ENCODE measurements around the gene MBD6.
"Not testable (repeated sequence)": the region's sequence is repeated elsewhere in the genome, so short reads cannot be mapped to it uniquely, and the experiment has no call there.

MBD6 gene

DNA sequence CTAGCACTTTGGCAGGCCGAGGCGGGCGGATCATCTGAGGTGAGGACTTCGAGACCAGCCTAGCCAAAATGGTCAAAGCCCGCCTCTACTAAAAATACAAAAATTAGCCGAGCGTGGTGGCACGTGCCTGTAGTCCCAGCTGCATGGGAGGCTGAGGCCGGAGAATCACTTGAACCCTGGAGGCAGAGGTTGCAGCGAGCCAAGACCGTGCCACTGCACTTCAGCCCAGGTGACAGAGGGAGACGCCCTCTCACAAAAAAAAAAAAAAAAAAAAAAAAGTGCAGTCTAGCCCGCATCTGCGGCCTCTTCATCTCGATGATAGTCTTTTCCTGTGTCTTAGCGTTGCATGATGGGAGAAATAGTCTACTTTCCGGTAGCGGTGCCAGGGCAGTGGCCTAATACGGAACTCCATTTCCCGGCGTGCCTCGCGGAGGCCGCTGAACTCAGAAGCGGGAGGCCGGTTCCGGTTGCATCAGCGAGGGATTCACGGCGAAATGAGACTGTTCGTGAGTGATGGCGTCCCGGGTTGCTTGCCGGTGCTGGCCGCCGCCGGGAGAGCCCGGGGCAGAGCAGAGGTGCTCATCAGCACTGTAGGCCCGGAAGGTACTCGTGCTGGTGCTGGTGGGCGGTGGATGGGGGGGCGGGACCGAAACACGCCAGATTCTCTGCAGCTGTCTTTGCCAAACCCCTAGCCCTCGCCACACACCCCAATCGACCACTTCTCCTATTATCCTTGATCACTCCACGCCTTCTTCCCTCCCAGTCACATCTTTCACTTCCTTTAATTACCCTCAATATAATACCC, 34.8 kb upstream of the MBD6 start, which contains the start of gene MARS1:
TSS of gene MARS1 (plus strand) at position 472 of the 805 bp plus-strand sequence. CDS start at position 495, 23 bp downstream.
- FAIRE-seq, result no peak
- peak; percentile 94 for DNase-seq (ENCODE audit: low spot score)

DNA sequence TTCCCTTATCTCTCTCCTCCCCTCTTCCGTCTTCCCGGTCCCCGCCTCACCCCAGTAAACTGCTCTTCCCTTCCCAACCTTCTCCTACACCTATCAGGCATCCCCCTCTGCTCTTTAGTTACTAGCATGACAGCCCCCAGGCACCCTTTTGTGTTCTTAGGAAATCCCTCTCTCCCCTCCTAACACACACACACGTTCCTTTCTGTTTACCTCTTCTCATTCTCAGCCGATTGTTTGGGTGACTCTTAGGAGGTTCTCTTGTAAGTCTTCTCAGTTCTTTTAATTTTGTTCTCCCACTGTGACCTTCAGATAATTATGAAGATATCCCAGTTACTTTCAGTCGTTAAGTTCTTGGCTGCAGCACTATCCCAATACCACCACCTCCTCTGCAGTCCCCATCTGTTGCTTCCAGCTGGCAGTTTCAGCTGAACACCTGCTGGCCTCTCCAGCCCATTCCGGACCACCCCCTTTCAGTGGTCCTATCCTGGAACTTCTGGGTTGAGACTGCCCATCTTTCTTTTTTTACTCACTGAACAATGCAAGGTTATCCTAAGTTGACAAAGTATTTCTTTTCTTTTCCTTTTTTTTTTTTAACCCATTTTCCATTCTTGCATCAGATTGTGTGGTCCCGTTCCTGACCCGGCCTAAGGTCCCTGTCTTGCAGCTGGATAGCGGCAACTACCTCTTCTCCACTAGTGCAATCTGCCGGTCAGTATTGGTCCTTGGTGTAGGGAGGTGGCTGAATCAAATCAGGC, 34.0 kb upstream of the MBD6 start:
- FAIRE-seq (no peak), DNase-seq (ENCODE audit: low spot score) (no peak)

DNA sequence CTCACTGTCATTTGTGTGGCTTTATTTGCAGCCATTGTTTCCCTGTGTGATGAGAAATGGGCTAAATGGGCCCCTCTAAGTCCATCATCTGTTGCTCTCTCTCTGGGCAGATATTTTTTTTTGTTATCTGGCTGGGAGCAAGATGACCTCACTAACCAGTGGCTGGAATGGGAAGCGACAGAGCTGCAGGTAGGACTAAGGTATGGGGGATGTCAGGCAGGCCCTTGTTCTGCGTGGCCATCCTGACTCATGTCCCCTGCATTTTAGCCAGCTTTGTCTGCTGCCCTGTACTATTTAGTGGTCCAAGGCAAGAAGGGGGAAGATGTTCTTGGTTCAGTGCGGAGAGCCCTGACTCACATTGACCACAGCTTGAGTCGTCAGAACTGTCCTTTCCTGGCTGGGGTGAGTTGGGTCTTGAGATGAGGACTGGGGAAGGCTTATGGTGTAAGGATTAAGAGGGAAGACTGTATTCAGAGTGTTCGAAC, 33.4 kb upstream of the MBD6 start:
- FAIRE-seq (no peak), DNase-seq (ENCODE audit: low spot score) (no peak)

DNA sequence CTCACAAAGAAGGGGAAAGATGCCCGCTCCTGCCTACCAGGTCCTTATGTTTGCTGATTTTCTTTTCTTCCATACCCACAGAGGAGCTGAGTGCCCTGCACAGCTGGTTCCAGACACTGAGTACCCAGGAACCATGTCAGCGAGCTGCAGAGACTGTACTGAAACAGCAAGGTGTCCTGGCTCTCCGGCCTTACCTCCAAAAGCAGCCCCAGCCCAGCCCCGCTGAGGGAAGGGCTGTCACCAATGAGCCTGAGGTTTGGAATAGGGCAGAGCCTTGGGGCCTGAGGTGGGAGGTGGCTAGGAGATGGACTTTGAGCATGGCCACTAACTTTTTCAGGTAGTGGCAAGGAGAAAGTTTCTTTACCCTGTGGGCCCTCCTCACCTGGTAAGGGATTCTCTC, 32.5 kb upstream of the MBD6 start:
- FAIRE-seq (no peak), DNase-seq (ENCODE audit: low spot score) (no peak)

DNA sequence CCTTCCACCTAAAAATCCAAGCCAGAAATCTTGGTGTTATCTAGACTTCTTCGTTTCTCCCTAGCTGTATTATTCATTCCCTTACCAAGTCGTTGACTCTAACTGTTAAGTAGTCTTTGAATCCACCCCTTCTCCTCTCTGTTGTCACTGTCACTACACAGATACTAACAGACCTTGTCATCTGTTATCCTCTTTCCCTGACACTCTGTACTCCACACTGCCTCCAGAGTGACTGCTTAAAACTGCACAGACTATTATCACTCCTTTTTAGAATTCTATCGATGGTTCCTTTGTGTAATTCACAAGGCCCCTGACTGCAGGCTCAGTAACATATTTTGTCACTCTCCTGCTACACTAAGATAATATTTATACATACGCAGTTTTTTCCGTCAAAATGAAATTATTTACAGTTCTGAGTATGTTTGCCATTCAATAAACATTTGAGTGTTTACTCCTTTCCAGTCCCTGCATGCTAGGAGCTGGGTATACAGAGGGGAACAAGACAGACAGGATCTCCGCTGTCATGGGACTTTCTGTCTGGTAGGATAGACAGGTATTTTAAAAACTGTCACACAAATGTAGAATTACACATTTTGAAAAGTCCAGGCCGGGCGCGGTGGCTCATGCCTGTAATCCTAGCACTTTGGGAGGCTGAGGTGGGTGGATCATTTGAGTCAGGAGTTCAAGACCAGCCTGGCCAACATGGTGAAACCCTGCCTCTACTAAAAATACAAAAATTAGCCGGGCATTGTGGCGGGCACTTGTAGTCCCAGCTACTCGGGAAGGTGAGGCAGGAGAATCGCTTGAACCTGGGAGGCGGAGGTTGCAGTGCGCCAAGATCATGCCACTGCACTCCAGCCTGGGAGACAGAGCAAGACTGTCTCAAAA, 31.0 kb upstream of the MBD6 start:
- no peak for FAIRE-seq

DNA sequence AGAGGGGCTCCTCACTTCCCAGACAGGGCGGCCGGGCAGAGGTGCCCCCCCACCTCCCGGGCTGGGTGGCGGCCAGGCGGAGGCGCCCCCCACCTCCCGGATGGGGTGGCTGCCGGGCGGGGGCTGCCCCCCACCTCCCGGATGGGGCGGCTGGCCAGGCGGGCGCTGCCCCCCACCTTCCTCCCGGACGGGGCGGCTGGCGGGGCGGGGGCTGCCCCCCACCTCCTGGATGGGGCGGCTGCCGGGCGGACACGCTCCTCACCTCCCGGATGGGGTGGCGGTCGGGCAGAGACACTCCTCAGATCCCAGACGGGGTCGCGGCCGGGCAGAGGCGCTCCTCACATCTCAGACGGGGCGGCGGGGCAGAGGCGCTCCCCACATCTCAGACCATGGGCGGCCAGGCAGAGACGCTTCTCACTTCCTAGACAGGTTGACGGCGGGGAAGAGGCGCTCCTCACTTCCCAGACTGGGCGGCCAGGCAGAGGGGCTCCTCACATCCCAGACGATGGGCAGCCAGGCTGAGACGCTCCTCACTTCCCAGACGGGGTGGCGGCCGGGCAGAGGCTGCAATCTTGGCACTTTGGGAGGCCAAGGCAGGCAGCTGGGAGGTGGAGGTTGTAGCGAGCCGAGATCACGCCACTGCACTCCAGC, 27.4 kb upstream of the MBD6 start:
- not testable (repeated sequence) for FAIRE-seq; DNase-seq (ENCODE audit: low spot score)

More for the DNA sequence above, 31.0 kb upstream of the MBD6 start:
- no peak for DNase-seq (ENCODE audit: low spot score)

DNA sequence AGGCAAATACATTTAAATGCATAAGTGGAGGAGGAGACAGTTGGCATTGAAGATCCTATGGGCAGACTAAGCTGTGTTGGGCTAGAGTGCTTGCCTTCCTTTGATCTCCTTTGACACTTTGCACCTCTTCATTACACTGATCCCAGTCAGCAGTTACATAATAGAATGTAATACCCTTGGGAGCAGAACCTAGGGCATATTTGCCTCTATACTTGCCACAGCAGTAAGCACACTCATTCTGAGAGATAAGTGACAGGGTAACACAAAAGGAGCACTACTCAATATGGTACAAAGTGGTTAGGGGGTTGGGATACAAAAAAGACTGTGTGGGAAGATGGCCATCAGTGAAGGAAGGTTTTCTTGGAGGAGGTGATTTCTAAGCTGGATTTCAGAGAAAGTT, 25.8 kb upstream of the MBD6 start:
- DNase-seq (ENCODE audit: low spot score), result no peak
- FAIRE-seq, result no peak

DNA sequence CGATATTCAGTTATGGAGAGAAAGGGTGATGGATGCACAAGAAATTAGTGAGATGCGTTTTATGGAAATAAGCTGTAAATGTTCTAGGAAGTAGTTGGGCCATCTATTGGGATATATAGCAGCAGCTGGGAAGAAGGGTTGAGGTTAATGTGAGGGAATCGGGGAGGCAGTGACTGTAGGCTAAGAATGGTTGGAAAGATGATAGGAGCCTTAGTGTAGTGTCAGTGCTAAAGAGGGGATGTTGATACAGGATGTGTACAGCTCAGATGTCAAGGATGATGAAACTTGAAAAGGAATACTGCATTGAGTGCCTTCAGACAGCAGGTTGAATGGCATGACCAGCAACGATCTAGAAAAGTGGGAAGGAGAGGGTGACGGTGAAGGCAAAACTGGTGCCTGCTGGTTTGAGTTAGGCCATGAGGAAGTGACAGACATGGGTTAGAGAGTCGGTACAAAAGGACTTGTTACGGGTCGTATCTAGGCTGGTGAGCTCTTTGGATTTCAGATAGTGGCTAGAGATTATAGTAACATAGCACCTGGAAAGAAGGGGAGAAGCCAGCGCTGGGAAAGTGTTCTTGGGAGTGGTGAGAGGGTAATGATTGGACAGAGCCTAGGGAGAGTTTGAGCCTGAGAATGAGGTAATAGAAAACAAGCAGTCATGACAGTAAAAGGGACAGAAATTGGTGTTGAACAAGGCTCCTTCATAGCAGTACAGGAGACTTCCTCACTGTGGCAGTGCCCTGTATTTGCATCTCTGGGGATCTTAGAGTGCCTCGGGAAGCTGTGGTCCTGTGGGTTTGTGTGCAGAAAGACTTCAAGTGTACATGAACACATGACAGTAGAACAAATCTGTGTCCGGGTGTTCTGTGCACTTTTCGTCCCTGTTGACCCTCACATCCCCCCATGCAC, 25.1 kb upstream of the MBD6 start:
- FAIRE-seq, result no peak
- no peak for DNase-seq (ENCODE audit: low spot score)

DNA sequence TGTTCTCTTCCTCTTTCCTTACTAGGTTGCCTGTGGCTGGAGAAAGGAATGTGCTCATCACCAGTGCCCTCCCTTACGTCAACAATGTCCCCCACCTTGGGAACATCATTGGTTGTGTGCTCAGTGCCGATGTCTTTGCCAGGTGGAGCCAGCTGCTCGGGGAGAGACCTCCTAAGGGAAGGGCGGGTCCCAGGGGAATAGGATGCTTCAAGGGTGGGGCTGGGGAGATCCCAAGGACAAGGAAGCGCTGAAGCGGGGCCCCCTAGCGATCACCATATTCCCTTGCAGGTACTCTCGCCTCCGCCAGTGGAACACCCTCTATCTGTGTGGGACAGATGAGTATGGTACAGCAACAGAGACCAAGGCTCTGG, 24.5 kb upstream of the MBD6 start:
- FAIRE-seq, result no peak
- DNase-seq (ENCODE audit: low spot score), result no peak

DNA sequence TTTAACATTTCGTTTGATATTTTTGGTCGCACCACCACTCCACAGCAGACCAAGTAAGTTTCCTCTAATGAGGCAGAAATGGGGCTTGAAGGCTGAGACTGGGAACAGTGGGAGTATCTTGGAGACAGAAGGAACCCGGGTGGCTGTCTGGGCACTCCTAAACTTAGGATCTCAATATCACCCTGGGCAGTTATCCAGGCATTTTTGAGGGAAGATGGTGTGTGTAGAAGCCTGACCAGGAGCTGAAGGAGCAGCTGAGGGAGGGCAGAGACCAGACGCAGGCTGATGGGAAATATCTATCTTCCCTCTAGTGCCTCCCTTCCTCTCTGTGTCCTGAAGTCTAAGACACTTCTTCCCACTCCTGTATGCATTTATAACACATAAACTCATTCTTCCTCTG, 24.1 kb upstream of the MBD6 start:
- FAIRE-seq (no peak), DNase-seq (ENCODE audit: low spot score) (no peak)

DNA sequence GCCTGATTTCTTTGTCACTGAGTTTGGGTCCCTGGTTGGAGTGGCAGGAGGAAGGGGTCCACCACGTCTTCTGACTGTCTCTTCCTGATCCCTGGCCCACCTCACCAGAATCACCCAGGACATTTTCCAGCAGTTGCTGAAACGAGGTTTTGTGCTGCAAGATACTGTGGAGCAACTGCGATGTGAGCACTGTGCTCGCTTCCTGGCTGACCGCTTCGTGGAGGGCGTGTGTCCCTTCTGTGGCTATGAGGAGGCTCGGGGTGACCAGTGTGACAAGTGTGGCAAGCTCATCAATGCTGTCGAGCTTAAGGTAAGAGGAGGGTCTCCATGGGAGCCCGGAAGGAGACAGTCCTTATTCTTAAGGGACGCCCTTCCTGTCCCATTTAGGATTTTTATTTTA, 22.4 kb upstream of the MBD6 start:
- FAIRE-seq (no peak), DNase-seq (ENCODE audit: low spot score) (no peak)

DNA sequence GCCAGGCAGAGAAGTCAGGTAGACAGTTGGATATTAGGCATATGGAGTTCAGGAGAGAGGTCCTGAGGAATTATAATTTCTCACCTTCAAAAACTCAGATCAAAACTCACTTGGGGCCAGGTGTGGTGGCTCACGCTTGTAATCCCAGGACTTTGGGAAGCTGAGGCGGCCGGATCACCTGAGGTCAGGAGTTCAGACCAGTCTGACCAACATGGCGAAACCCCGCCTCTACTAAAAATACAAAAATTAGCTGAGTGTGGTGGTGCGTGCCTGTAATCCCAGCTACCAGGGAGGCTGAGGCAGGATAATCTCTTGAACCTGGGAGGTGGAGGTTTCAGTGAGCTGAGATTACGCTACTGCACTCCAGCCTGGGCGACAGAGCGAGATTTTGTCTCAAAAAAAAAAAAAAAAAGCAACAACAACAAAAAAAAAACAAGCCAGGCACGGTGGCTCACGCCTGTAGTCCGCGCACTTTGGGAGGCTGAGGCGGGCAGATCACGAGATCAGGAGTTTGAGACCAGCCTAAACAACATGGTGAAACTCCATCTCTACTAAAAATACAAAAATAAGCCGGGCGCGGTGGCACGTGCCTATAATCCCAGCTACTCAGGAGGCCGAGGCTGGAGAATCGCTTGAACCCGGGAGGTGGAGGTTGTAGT, 20.2 kb upstream of the MBD6 start:
- not testable (repeated sequence) for FAIRE-seq; DNase-seq (ENCODE audit: low spot score)

DNA sequence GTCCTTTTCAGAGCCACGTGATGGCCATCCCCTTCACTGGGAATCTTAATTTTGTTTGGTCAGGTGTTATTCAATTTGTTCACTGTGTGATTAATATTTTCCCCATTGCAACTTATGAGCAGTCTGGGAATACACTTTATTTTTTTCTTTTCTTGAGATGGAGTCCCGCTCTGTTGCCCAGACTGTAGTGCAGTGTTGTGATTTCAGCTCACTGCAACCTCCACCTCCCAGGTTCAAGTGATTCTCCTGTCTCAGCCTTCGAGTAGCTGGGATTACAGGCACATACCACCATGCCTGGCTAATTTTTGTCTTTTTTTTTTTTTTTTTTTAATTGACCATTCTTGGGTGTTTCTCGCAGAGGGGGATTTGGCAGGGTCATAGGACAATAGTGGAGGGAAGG, 16.1 kb upstream of the MBD6 start:
- not testable (repeated sequence) for FAIRE-seq; DNase-seq (ENCODE audit: low spot score)

DNA sequence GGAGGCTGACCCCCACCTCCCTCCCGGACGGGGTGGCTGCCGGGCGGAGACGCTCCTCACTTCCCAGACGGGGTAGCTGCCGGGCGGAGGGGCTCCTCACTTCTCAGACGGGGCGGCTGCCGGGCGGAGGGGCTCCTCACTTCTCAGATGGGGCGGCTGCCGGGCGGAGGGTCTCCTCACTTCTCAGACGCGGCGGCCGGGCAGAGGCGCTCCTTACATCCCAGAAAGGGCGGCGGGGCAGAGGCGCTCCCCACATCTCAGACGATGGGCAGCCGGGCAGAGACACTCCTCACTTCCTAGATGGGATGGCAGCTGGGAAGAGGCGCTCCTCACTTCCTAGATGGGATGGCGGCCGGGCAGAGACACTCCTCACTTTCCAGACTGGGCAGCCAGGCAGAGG, 14.8 kb upstream of the MBD6 start:
- DNase-seq (ENCODE audit: low spot score); FAIRE-seq: not testable (repeated sequence)

DNA sequence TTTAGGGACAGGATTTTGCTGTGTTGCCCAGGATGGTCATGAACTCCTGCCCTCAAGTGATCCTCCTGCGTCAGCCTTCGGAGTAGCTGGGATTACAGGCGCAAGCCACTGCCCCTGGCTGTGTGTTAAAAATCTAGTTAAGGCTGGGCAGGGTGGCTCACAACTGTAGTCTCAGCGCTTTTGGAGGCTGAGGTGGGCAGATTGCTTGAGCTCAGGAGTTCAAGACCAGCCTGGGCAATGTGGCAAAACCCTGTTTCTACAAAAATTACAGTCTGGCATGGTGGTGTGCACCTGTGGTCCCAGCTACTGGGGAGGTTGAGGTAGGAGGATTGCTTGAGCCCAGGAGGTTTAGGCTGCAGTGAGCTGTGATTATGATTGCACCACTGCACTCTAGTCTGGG, 11.5 kb upstream of the MBD6 start:
- DNase-seq (ENCODE audit: low spot score) (no peak), FAIRE-seq (no peak)

DNA sequence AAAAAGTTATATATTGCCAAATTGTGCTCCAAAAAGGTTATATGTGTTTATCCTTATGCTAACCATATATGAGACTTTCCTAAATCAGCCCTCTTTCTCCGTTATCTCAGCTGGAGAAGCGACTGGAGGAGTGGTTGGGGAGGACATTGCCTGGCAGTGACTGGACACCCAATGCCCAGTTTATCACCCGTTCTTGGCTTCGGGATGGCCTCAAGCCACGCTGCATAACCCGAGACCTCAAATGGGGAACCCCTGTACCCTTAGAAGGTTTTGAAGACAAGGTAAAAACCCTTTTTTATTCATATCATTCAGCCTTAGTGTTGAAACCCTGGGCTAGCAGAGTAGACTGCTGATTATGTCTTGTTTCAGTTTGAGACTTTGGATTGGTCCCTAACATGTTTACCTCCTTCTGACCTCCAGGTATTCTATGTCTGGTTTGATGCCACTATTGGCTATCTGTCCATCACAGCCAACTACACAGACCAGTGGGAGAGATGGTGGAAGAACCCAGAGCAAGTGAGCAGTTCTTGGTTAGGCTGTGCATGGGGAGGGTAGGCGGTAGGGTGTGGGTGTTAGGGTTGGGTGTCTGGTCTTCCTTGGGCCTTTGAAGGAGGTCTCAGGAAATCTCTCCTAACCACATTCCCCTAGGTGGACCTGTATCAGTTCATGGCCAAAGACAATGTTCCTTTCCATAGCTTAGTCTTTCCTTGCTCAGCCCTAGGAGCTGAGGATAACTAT, 10.9 kb upstream of the MBD6 start:
- DNase-seq (ENCODE audit: low spot score), result no peak
- FAIRE-seq, result no peak

DNA sequence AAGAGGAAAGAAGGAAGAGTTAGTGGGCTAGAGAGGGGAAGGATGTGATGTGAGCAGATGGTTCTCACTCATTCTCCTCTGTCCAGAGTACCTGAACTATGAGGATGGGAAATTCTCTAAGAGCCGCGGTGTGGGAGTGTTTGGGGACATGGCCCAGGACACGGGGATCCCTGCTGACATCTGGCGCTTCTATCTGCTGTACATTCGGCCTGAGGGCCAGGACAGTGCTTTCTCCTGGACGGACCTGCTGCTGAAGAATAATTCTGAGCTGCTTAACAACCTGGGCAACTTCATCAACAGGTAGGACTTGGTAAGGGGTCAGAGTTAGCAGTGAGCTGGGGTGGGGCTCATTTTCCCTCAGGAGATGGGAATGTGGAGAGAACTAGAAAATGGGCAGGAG, 10.0 kb upstream of the MBD6 start:
- DNase-seq (ENCODE audit: low spot score), result no peak
- no peak for FAIRE-seq

DNA sequence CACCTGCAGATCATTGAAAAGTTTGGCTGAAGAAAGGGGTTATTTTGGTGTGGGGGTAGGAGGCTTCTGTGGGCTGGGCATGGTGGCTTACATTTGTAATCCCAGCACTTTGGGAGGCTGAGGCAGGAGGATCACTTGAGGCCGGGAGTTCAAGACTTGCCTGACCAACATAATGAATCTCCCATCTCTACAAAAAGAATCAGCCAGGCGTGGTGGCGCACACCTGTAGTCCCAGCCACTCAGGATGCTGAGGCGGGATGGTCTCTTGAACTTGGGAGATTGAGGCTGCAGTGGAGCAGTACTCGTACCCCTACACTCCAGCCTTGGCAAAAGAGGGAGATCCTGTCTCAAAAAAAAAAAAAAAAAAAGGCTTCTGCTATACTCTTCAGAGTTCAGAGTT, 9.4 kb upstream of the MBD6 start:
- no peak for DNase-seq (ENCODE audit: low spot score)
- FAIRE-seq, result no peak

DNA sequence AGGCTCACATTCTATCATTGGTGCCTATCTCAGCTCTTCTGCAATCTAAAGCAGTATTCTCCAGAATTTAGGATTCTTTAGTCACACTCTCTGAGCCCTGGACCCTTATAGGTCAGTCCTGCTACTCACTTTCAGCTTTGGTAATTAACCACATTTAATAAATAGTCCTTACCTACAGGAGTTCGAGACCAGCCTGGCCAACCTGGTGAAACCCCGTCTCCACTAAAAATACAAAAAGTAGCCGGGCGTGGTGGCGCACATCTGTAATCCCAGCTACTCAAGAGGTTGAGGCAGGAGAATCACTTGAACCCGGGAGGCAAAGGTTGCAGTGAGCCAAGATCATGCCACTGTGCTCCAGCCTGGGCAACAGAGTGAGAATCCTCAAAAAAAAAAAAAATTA, 8.9 kb upstream of the MBD6 start:
- FAIRE-seq, result not testable (repeated sequence)

More for the DNA sequence above, 8.9 kb upstream of the MBD6 start:
- DNase-seq (ENCODE audit: low spot score), result not testable (repeated sequence)
